GM10266 (cell line): ENCODE results near the gene RALGAPA2.

Experiments
- DNase-seq: peaks from one replicate; pipeline ENCODE4 v3.0.0; 2012; ENCODE audit errors: extremely low spot score
- CTCF ChIP-seq: IDR thresholded peaks from 2 replicates; pipeline ENCODE4 v1.5.1; 2012; ENCODE audit warnings: mild to moderate bottlenecking, low read depth; ENCODE audit not compliant: control insufficient read depth, insufficient read depth; ENCODE audit errors: missing control alignments

RALGAPA2 gene

GRCh38 chr20:20503777-20504530 lies 208.5 kb downstream of the RALGAPA2 start:
- DNase-seq, result no peak
- no peak for TF ChIP-seq CTCF

GRCh38 chr20:20501128-20501527 lies 211.3 kb downstream of the RALGAPA2 start:
- no peak for TF ChIP-seq CTCF
- DNase-seq, result no peak

- TF ChIP-seq CTCF, result no peak
Measured at GRCh38 chr20:20500312-20500711, 212.1 kb downstream of the RALGAPA2 start.

GRCh38 chr20:20499439-20499838 lies 213.0 kb downstream of the RALGAPA2 start:
- no peak for DNase-seq
- no peak for TF ChIP-seq CTCF

More at GRCh38 chr20:20500312-20500711, 212.1 kb downstream of the RALGAPA2 start:
- no peak for DNase-seq

- TF ChIP-seq CTCF, result no peak
- no peak for DNase-seq
Measured at GRCh38 chr20:20498076-20498861, 214.2 kb downstream of the RALGAPA2 start.

- no peak for DNase-seq
- no peak for TF ChIP-seq CTCF
Measured at GRCh38 chr20:20497242-20497978, 215.0 kb downstream of the RALGAPA2 start.
